GM12874 (cell line): Measurements from ENCODE around the gene AMIGO3.

Experiments used
- CTCF ChIP-seq: IDR thresholded peaks from 2 replicates; pipeline ENCODE4 v1.5.1; 2011; ENCODE audit warnings: low read depth, mild to moderate bottlenecking, control low read depth, low read length, moderate library complexity; ENCODE audit not compliant: insufficient read depth

AMIGO3 gene

GRCh38 chr3:49751501-49751900 lies 32.0 kb upstream of the AMIGO3 start:
- no peak for TF ChIP-seq CTCF

GRCh38 chr3:49750056-49750455 lies 30.6 kb upstream of the AMIGO3 start:
- TF ChIP-seq CTCF, result no peak

- no peak for TF ChIP-seq CTCF
Observed at GRCh38 chr3:49747792-49748480, 28.5 kb upstream of the AMIGO3 start.

GRCh38 chr3:49745986-49746385 lies 26.5 kb upstream of the AMIGO3 start:
- TF ChIP-seq CTCF, result no peak

- no peak for TF ChIP-seq CTCF
Observed at GRCh38 chr3:49740427-49740826, 20.9 kb upstream of the AMIGO3 start.

- no peak for TF ChIP-seq CTCF
Observed at GRCh38 chr3:49738067-49738713, 18.7 kb upstream of the AMIGO3 start.

- TF ChIP-seq CTCF, result no peak
Observed at GRCh38 chr3:49734752-49735151, 15.3 kb upstream of the AMIGO3 start.
